IMR-90 (cell line): Measurements from ENCODE around the gene MINDY3. TPM values are rescaled to one million over a fixed set of nuclear protein-coding genes. Genes with fewer than 3 reads are reported as not detected.

Experiments used
- ATAC-seq: fragments of 200-7000 bp; cut with Tn5 transposase; 2 replicates; pipeline ENCODE4 v1.9.1; 2020; ENCODE audit warnings: low read depth, mild to moderate bottlenecking, moderate library complexity
- BruUV-seq: library from RNA; stranded (reverse); fragments of 400-500 nt; replicated peaks from 2 replicates; lab custom pipeline; 2021; lab: Mats Ljungman, UMichigan
- CTCF ChIA-PET: fragments of 300-600 bp; formaldehyde crosslinking; extraction: SDS; loops from one replicate; lab custom pipeline; 2021; ENCODE audit warnings: antibody characterized with exemption; lab: Yijun Ruan, JAX
- POLR2A ChIA-PET: fragments of 300-600 bp; sonication (Branson Sonifier 250); formaldehyde crosslinking; loops from one replicate; lab custom pipeline; 2022; ENCODE audit warnings: antibody characterized with exemption; ENCODE audit not compliant: unreplicated experiment; lab: Charles Lee
- DNase-seq: peaks from one replicate; pipeline ENCODE4 v3.0.0; 2013
- H2AFZ ChIP-seq: replicated peaks from 2 replicates; pipeline ENCODE3; 2013; ENCODE audit warnings: low read length, mild to moderate bottlenecking; ENCODE audit not compliant: poor library complexity
- H2AK5ac ChIP-seq: 2 replicates; pipeline ENCODE4 v1.6.1; 2013; ENCODE audit warnings: low read depth, low read length, inconsistent platforms
- H2AK9ac ChIP-seq: replicated peaks from 2 replicates; pipeline ENCODE3; 2013; ENCODE audit warnings: mild to moderate bottlenecking, low read depth, low read length, moderate library complexity; ENCODE audit not compliant: poor library complexity
- H2BK120ac ChIP-seq: 2 replicates; pipeline ENCODE4 v1.6.1; 2013; ENCODE audit warnings: low read depth, low read length, inconsistent platforms
- H2BK15ac ChIP-seq: 3 replicates; pipeline ENCODE4 v1.6.1; 2013; ENCODE audit warnings: low read depth, low read length, inconsistent platforms
- H2BK20ac ChIP-seq: 2 replicates; pipeline ENCODE4 v1.6.1; 2013; ENCODE audit warnings: low read depth, mild to moderate bottlenecking, inconsistent platforms, low read length, moderate library complexity
- H2BK5ac ChIP-seq: 2 replicates; pipeline ENCODE4 v1.6.1; 2013; ENCODE audit warnings: mild to moderate bottlenecking, low read depth, low read length, inconsistent platforms; ENCODE audit not compliant: poor library complexity, severe bottlenecking
- H3K14ac ChIP-seq: replicated peaks from 2 replicates; pipeline ENCODE4 v1.6.1; 2013; ENCODE audit warnings: low read depth, low read length, inconsistent platforms
- H3K18ac ChIP-seq: 2 replicates; pipeline ENCODE4 v1.6.1; 2013; ENCODE audit warnings: low read depth, low read length, control low read depth
- H3K23ac ChIP-seq: 2 replicates; pipeline ENCODE4 v1.6.1; 2013; ENCODE audit warnings: low read depth, low read length, inconsistent platforms
- H3K27ac ChIP-seq: 2 replicates; pipeline ENCODE4 v1.5.1; 2013; ENCODE audit warnings: mild to moderate bottlenecking, control low read depth, low read length; ENCODE audit not compliant: insufficient read depth
- H3K27me3 ChIP-seq: 2 replicates; pipeline ENCODE4 v1.6.1; 2013; ENCODE audit warnings: low read length; ENCODE audit not compliant: control insufficient read depth, insufficient read depth
- H3K36me3 ChIP-seq: 2 replicates; pipeline ENCODE4 v1.6.1; 2013; ENCODE audit warnings: low read length, mixed read lengths; ENCODE audit not compliant: control insufficient read depth, insufficient read depth
- H3K4ac ChIP-seq: 2 replicates; pipeline ENCODE4 v1.6.1; 2013; ENCODE audit warnings: low read depth, low read length, inconsistent platforms
- H3K4me1 ChIP-seq: 2 replicates; pipeline ENCODE4 v1.6.1; 2013; ENCODE audit warnings: low read length, mixed read lengths; ENCODE audit not compliant: control insufficient read depth, insufficient read depth
- H3K4me2 ChIP-seq: 2 replicates; pipeline ENCODE4 v1.6.1; 2013; ENCODE audit warnings: low read depth, mild to moderate bottlenecking, control low read depth, low read length, moderate library complexity
- H3K4me3 ChIP-seq: 2 replicates; pipeline ENCODE4 v1.5.1; 2013; ENCODE audit warnings: low read depth, mild to moderate bottlenecking, control low read depth, low read length, moderate library complexity; ENCODE audit not compliant: insufficient read depth
- H3K56ac ChIP-seq: 2 replicates; pipeline ENCODE4 v1.6.1; 2013; ENCODE audit warnings: low read length, inconsistent platforms; ENCODE audit not compliant: insufficient read depth; ENCODE audit errors: extremely low read depth
- H3K79me1 ChIP-seq, 2 experiments: 2 replicates each; pipeline ENCODE4 v1.6.1; 2013; ENCODE audit warnings: low read length in 2 of 2, inconsistent platforms in 1 of 2, low read depth in 1 of 2
- H3K9ac ChIP-seq: 2 replicates; pipeline ENCODE4 v1.6.1; 2013; ENCODE audit warnings: low read depth, low read length, control low read depth
- H3K9me1 ChIP-seq: 2 replicates; pipeline ENCODE4 v1.6.1; 2013; ENCODE audit warnings: low read length, inconsistent platforms; ENCODE audit not compliant: insufficient read depth
- H3K9me3 ChIP-seq: 2 replicates; pipeline ENCODE4 v1.6.1; 2013; ENCODE audit warnings: low read length; ENCODE audit not compliant: control insufficient read depth, insufficient read depth
- H4K20me1 ChIP-seq: 2 replicates; pipeline ENCODE4 v1.6.1; 2013; ENCODE audit warnings: low read length, inconsistent platforms; ENCODE audit not compliant: insufficient read depth
- H4K5ac ChIP-seq: 2 replicates; pipeline ENCODE4 v1.6.1; 2013; ENCODE audit warnings: mild to moderate bottlenecking, low read depth, low read length, control low read depth
- H4K8ac ChIP-seq, 2 experiments: 2 replicates each; pipeline ENCODE4 v1.6.1; 2013; ENCODE audit warnings: low read depth in 2 of 2, low read length in 2 of 2, control low read depth in 1 of 2, inconsistent platforms in 1 of 2
- H4K91ac ChIP-seq: 2 replicates; pipeline ENCODE4 v1.6.1; 2013; ENCODE audit warnings: low read depth, low read length, inconsistent platforms; ENCODE audit not compliant: insufficient read depth
- BHLHE40 ChIP-seq: fragments of 150-350 bp; IDR thresholded peaks from 2 replicates; pipeline ENCODE4 v1.6.1; 2016; ENCODE audit warnings: mild to moderate bottlenecking, low read depth, low read length
- CEBPB ChIP-seq: IDR thresholded peaks from 2 replicates; pipeline ENCODE4 v1.6.1; 2012; ENCODE audit warnings: low read depth, low read length, improper control_type of control experiment
- CHD1 ChIP-seq: IDR thresholded peaks from 2 replicates; pipeline ENCODE4 v1.6.1; 2012; ENCODE audit warnings: low read depth, low read length, improper control_type of control experiment
- CTCF ChIP-seq: conservative IDR thresholded peaks from 2 replicates; pipeline ENCODE4 v1.5.1; 2012; ENCODE audit warnings: mild to moderate bottlenecking, low read depth, low read length, improper control_type of control experiment
- ELK1 ChIP-seq: fragments of 150-350 bp; IDR thresholded peaks from 2 replicates; pipeline ENCODE4 v1.6.1; 2016; ENCODE audit warnings: low read depth, mild to moderate bottlenecking, low read length, moderate library complexity, borderline replicate concordance
- FOS ChIP-seq: fragments of 150-350 bp; IDR thresholded peaks from 2 replicates; pipeline ENCODE4 v1.6.1; 2016; ENCODE audit warnings: low read depth, low read length
- MAZ ChIP-seq: IDR thresholded peaks from 2 replicates; pipeline ENCODE4 v1.6.1; 2012; ENCODE audit warnings: low read depth, mild to moderate bottlenecking, low read length, improper control_type of control experiment, moderate library complexity, borderline replicate concordance
- MXI1 ChIP-seq: IDR thresholded peaks from 2 replicates; pipeline ENCODE4 v1.6.1; 2012; ENCODE audit warnings: low read depth, mild to moderate bottlenecking, low read length, moderate library complexity, borderline replicate concordance
- NFE2L2 ChIP-seq: fragments of 150-350 bp; IDR thresholded peaks from 2 replicates; pipeline ENCODE4 v1.6.1; 2016; ENCODE audit warnings: low read depth, mild to moderate bottlenecking, low read length
- POLR2A ChIP-seq: IDR thresholded peaks from 2 replicates; pipeline ENCODE4 v1.6.1; 2012; ENCODE audit warnings: mild to moderate bottlenecking, low read depth, low read length
- RAD21 ChIP-seq: IDR thresholded peaks from 2 replicates; pipeline ENCODE4 v1.6.1; 2012; ENCODE audit warnings: low read length, improper control_type of control experiment
- RCOR1 ChIP-seq: IDR thresholded peaks from 2 replicates; pipeline ENCODE4 v1.6.1; 2012; ENCODE audit warnings: mild to moderate bottlenecking, low read length, improper control_type of control experiment; ENCODE audit not compliant: insufficient replicate concordance
- RFX5 ChIP-seq: IDR thresholded peaks from 2 replicates; pipeline ENCODE4 v1.8.0; 2012; ENCODE audit warnings: low read depth, mild to moderate bottlenecking, low read length, moderate library complexity
- SMC3 ChIP-seq: fragments of 150-350 bp; IDR thresholded peaks from 2 replicates; pipeline ENCODE4 v1.6.1; 2016; ENCODE audit warnings: low read depth, mild to moderate bottlenecking, antibody characterized with exemption, low read length, moderate library complexity
- USF2 ChIP-seq: fragments of 150-350 bp; IDR thresholded peaks from 2 replicates; pipeline ENCODE4 v1.6.1; 2017; ENCODE audit warnings: mild to moderate bottlenecking, antibody characterized with exemption, low read length, low read depth
- WGBS, 2 experiments: methylation state at CpG; one replicate each; pipeline versions ENCODE4 v1.1.5 to v1.1.7; 2013; ENCODE audit warnings: missing lambda C conversion rate in 2 of 2; ENCODE audit not compliant: insufficient read length in 1 of 2; ENCODE audit errors: extremely low coverage in 2 of 2; 5-methylcytosine and 5-hydroxymethylcytosine counted together
- dilution Hi-C: fragments of 300-500 bp; cut with HindIII; formaldehyde crosslinking; loops from one replicate; pipeline ENCODE4 v1.14.3; 2018; ENCODE audit warnings: low sequenced_read_pairs; ENCODE audit not compliant: unreplicated experiment
- in situ Hi-C: fragments of 300-500 bp; cut with MboI; formaldehyde crosslinking; loops from 3 replicates; pipeline ENCODE4 v1.14.3; 2019; ENCODE audit warnings: low sequenced_read_pairs, inconsistent platforms, mixed read lengths
- intact Hi-C: fragments of 100-400 bp; cut with micrococcal nuclease; formaldehyde crosslinking; loops from 2 replicates; pipeline ENCODE4 v1.10.0; 2022
- polyA plus RNA-seq, 3 experiments: library from polyadenylated mRNA; depleted of rRNA; stranded (reverse); fragments of >200 nt; gene quantifications; 2 replicates each; pipeline ENCODE4 v1.2.3, GENCODE V29; 2012; ENCODE audit warnings: low replicate concordance in 1 of 3
- total RNA-seq: library from RNA; depleted of rRNA; stranded (reverse); fragments of >200 nt; gene quantifications from 2 replicates; pipeline ENCODE4 v1.2.3, GENCODE V29; 2012

MINDY3 gene
- total and polyA plus RNA-seq, 2 of the 4 experiments (the other 2 are of a cell fraction) = 13.9 to 14.5 TPM

- no peak overlapping the region for H3K27ac ChIP-seq
- 6% methylated on average over 3 of the region's 10 CpGs; no CpG with 5 or more reads in 1 of the 2 experiments for WGBS, 2 experiments
- no peaks in the 10 kb centered on the region for H3K9me3 ChIP-seq
- H3K9ac ChIP-seq = no peak overlapping the region
- H2BK20ac ChIP-seq = no peak overlapping the region
- DNase-seq = no peak
- no peak for TF ChIP-seq CHD1
- TF ChIP-seq MAZ = no peak
- TF ChIP-seq SMC3 = no peak
- no peak for TF ChIP-seq POLR2A
- no peak for TF ChIP-seq NFE2L2
- TF ChIP-seq RFX5 = no peak
- TF ChIP-seq CEBPB = no peak
- TF ChIP-seq RAD21 = no peak
- TF ChIP-seq FOS = no peak
- TF ChIP-seq ELK1 = no peak
- TF ChIP-seq CTCF = no peak
- no peak for TF ChIP-seq MXI1
- no peak for TF ChIP-seq BHLHE40
- TF ChIP-seq RCOR1 = no peak
- TF ChIP-seq USF2 = no peak
- H2AK5ac ChIP-seq = no peak overlapping the region
- dilution Hi-C loops (no loop called here), intact Hi-C loops (no loop called here), in situ Hi-C loops (no loop called here)
- no peak overlapping the region for H2BK120ac ChIP-seq
- H3K4me1 ChIP-seq = no peaks in the 10 kb centered on the region
- H3K4ac ChIP-seq = no peak overlapping the region
- H4K20me1 ChIP-seq = no peaks in the 10 kb centered on the region
- ATAC-seq = no peak
- no peak overlapping the region for H3K23ac ChIP-seq
- no peak overlapping the region for H2BK15ac ChIP-seq
- no peaks in the 10 kb centered on the region for H3K36me3 ChIP-seq
- H3K56ac ChIP-seq = no peak overlapping the region
- no peak overlapping the region for H3K4me3 ChIP-seq
- no peak overlapping the region for H2BK5ac ChIP-seq
- peaks cover 14% of the 10 kb centered on the region for H3K27me3 ChIP-seq
- no peak overlapping the region for H3K4me2 ChIP-seq
- no peak overlapping the region for H2AFZ ChIP-seq
- H4K5ac ChIP-seq = no peak overlapping the region
- BruUV-seq = no TSS peak
- H4K91ac ChIP-seq = no peak overlapping the region
- POLR2A ChIA-PET = no interaction called here
- H3K79me1 ChIP-seq = no peaks in the 10 kb centered on the region
- CTCF ChIA-PET = no interaction called here
- no peak overlapping the region for H3K18ac ChIP-seq
- no peak overlapping the region for H4K8ac ChIP-seq
- no peak overlapping the region for H2AK9ac ChIP-seq
- no peak overlapping the region for H3K14ac ChIP-seq
- H3K9me1 ChIP-seq = no peaks in the 10 kb centered on the region
These were observed 121.9 kb downstream of the MINDY3 start for GRCh38 chr10:15738270-15738925.
